CD4-positive, alpha-beta T cell treated with Interleukin-10 for 1 hour (primary cell): ENCODE results near the gene LMO3.

Source experiments
- DNase-seq: peaks from one replicate; pipeline ENCODE4 v3.0.0-alpha.2; 2020

The LMO3 gene

DNA sequence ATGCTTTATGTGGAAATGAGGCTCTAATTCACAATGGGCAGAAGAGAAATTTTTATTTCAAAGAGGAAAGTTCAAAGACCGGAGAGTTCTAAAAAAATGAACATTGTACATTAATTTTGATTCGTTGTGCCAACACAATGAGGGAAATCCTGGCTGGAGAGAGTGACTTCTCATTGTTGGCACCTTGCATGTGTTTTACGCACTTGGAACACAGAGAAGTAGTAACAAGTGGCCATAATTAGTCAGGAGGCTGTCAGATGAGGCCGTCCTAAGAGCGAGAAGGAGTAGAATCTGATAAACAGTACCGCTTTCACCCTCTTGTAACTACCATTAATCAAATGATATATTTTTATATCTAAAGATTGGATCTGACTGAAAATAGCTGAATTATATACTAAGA, 6.9 kb downstream of the LMO3 start:
- no peak for DNase-seq

- DNase-seq, result no peak
Measured at GRCh38 chr12:16594797-16595196, 11.2 kb downstream of the LMO3 start.

DNA sequence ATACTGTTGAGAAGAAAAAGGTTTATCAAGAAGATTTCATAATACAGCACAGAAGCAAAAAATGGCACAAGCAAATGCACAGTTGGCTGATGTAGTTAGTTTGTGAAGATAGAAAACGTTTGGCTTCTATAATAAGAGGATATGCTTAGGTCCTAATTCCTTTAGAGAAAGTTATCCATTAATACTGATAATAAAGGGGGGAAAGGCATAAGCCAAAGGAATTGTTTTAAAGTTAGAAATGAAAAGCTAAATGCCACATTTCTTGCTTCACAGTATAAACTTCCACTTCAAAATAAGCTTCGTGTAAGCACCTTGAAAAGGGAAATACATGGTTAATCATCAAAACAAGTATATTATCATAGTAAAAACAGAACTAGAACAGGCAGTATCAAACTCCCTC, 12.4 kb downstream of the LMO3 start:
- DNase-seq, result no peak

- no peak for DNase-seq
Measured at GRCh38 chr12:16590645-16591044, 15.3 kb downstream of the LMO3 start.

- no peak for DNase-seq
Measured at GRCh38 chr12:16588812-16589211, 17.1 kb downstream of the LMO3 start.

DNA sequence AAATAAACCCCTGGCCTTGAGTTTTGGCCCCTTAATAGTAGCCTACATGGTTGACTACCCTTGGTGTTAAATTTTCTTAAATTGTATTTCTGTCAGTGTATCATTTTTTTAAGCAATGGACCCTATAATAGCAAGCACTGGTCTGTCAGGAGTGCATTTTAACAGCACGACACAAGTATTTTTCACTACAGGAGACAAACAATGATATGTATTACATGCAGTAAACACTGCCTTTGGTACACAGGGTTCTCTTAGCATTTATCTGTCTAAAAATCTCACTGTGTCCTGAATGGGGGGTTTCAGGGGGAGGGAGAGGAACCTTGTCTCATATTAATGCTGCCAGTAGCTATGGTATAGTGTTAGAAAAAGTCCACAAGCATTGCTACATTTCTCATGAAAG, 18.4 kb downstream of the LMO3 start:
- DNase-seq, result no peak

- DNase-seq, result no peak
Measured at GRCh38 chr12:16587110-16587453, 18.9 kb downstream of the LMO3 start.

DNA sequence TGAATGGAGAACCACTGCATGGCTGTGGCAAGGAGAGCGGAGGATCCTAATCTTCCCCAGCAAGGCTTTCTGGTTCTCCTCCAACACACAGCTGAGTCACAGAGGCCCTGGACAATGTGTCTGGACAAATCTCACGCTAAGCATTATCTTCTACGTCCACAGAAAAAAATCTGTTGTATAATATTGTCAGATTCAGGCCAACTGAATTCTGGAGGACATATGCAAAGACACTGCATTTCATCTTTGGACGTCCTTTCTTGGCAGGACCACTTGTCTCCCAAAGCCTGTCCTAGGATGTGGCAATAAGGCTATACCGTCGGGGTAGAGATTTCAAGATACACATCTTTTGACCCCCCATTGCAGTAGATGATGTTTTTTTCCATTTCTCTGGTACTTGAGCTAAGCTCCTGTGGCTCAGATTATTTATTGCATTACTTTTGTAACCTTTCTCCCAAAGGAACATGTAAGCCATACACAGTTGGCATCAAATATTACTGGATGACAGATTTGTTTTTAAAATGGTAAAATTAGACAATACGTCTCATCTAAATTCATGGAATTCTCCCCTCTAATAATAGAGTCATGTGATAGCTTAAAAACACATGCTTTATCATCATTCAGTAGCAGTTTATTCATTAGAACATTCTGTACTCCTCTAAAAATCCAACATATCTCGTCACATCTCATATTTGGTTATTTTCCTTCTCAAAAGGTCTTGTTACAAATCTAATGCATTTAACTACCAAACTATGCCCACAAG, 19.4 kb downstream of the LMO3 start:
- DNase-seq, result no peak

GRCh38 chr12:16585781-16586180, 20.2 kb downstream of the LMO3 start:
- DNase-seq, result no peak

- no peak for DNase-seq
Measured at GRCh38 chr12:16583969-16584745, 21.8 kb downstream of the LMO3 start.

DNA sequence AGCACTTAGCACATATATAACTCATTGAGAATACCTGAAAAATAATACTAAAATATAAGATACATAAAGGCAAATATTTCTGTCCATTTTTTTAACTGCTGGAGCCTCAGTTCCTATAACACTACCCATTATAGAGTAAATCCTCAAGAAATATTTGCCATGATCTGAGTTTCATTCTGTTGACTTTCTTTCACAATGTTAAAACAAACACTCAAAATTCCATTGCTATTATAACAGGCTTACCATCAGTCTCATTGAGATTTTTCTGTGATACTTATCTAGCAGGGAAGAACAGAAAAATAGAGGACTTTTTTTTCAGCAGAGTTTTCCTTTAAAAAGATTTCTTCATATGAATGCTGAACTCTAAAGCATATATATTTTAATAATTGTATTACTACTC, 24.5 kb downstream of the LMO3 start:
- DNase-seq, result no peak

GRCh38 chr12:16579041-16579440, 26.9 kb downstream of the LMO3 start:
- DNase-seq, result no peak

- DNase-seq, result no peak
Measured at GRCh38 chr12:16573398-16574077, 32.4 kb downstream of the LMO3 start.

GRCh38 chr12:16568873-16569272, 37.1 kb downstream of the LMO3 start:
- no peak for DNase-seq

DNA sequence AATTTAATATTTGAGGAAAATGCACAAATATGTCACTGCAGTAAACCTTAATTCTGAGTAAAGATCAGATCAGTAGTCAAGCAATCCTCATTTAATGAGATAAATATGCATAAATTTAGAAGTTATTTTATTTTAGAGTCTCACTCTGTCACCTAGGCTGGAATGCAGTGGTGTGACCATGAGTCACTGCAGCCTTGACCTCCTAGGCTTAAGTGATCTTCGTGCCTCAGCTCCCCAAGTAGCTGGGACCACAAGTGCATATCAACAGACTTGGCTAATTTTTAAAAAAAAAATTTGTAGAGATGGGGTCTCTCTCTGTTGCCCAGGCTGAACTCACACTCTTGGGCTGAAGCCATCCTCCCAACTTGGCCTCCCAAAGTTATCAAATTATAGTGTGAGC, 41.3 kb downstream of the LMO3 start:
- DNase-seq, result no peak

GRCh38 chr12:16563504-16563903, 42.5 kb downstream of the LMO3 start:
- DNase-seq, result no peak

GRCh38 chr12:16562921-16563320, 43.0 kb downstream of the LMO3 start:
- no peak for DNase-seq

DNA sequence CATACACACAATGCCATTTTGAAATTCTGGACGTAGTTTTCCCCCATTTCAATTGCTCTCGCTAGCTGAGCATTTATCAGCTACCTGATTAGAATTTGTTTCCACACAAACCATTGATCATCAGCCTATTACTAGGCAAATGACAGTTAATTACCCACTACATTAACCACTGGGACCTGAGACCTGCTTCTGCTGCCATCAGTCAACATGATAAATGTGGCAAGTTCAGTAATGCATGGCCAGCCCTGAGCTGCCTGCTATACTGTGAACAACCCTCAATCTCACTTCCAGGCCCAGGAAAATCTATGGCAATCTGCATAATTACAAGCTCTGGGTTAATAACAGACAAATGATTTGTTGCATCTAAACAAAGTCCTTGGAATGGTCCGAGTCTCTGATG, 43.5 kb downstream of the LMO3 start:
- no peak for DNase-seq

- DNase-seq, result no peak
Measured at GRCh38 chr12:16560273-16560672, 45.7 kb downstream of the LMO3 start.

DNA sequence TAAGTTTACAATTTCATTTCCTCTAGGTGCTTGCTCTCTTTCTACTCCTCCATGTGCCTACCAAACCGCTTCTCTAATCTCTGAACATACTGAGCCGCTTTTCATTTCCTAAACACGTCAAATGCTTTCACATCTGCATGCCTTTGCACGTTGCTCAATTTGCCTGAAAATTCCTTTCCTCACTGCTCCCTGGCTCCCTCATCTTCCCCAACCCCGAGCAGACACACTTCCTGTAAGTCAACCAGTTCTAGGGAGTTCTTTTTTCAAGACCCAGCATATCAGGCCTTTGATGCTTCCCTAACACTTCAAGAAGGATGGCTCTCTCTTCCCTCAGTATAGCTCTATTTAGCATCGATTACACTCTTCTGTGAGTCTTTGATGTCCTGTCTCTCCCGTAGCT, 50.3 kb downstream of the LMO3 start:
- no peak for DNase-seq

DNA sequence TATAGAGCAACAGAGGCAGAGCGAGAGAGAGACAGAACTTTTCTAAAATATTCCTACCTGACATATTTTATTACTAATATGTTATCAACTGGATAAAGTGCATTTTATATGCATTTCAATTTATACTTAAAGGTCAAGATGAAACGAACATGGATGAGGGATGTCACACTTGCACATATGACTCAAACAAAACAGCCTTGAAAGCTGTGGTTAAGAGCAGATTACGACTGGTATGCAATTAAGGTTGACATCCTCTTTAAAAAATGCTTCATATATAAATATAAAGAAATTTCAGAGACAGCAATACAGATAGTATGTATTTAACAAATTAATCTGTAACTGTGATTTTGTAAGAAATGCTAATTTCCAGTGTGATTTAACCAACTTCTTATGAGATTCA, 52.5 kb downstream of the LMO3 start:
- DNase-seq, result no peak

GRCh38 chr12:16552301-16552700, 53.7 kb downstream of the LMO3 start:
- no peak for DNase-seq

GRCh38 chr12:16545836-16546235, 60.1 kb downstream of the LMO3 start:
- DNase-seq, result no peak

DNA sequence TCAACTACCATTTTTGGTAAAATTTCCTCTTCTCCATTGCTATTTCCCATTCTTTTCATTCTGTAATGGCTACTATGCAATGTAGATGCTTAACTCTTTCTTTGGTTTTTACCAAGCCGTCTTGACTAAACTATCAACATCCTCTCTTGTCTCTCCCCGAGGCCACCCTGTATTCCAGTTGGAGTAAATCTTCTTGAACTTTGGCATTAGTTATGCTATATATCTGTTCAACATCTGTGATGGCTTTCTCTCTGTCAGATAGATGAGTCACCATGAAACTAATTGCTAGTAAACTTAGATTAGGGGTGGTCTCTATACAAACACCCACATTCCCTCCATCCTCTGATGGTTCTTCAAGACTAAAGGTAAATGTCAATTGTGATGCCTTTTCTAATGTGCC, 63.4 kb downstream of the LMO3 start:
- DNase-seq, result no peak
